ENCODE data around the gene ASB18. TPM values are rescaled to one million over a fixed set of nuclear protein-coding genes. Genes with fewer than 3 reads are reported as not detected.

The ASB18 gene
- total and polyA plus RNA-seq, 2 of the 8 experiments (the other 6 are each of a cell fraction or from before 2014, with no cell fraction given), result not detected

GRCh38 chr2:236264256-236264655, at the start of gene ASB18 (continued):
- TF ChIP-seq JUND (IDR thresholded peaks at IDR 0.05; ENCODE audit: low read length) (no peak), SIN3A (conservative IDR thresholded peaks at IDR 0.05 in 1 of 2, IDR thresholded peaks at IDR 0.05 in 1 of 2; ENCODE audit: low read depth in 1 of 2, low read length in 2 of 2) (no peak), SAP30 (IDR thresholded peaks at IDR 0.05; ENCODE audit: insufficient read depth, insufficient replicate concordance, low read length) (no peak)

Measured in H1 (cell line).